ENCODE results near the gene RAP2C. TPM values are rescaled to one million over a fixed set of nuclear protein-coding genes. Genes with fewer than 3 reads are reported as not detected.

RAP2C gene
- total RNA-seq, 1 donor from 2014 or later: 11.8 TPM

- no peak for DNase-seq (ENCODE audit: extremely low spot score in 2 of 2)
Measured at GRCh38 chrX:132181364-132181763, 37.9 kb downstream of the RAP2C start.

GRCh38 chrX:132180929-132181328 lies 38.3 kb downstream of the RAP2C start:
- Histone ChIP-seq H3K9me3 (no peaks in the 10 kb centered on the region), H3K4me1 (no peaks in the 10 kb centered on the region), H3K4me3 (no peak overlapping the region), H3K36me3 (no peaks in the 10 kb centered on the region), H3K27me3 (peaks cover 4% of the 10 kb centered on the region), H3K27ac (no peak overlapping the region)
- intact Hi-C loops (cut with DNase I): no loop called here
- DNase-seq (ENCODE audit: extremely low spot score in 2 of 2): no peak
- TF ChIP-seq CTCF (IDR thresholded peaks at IDR 0.05) (no peak), POLR2AphosphoS5 (IDR thresholded peaks at IDR 0.05; ENCODE audit: insufficient read depth in 1 of 2, low read depth in 1 of 2) (no peak), POLR2A (IDR thresholded peaks at IDR 0.05) (no peak)

More at GRCh38 chrX:132181364-132181763, 37.9 kb downstream of the RAP2C start:
- no peak for TF ChIP-seq POLR2A (IDR thresholded peaks at IDR 0.05)
- no peak for TF ChIP-seq POLR2AphosphoS5 (IDR thresholded peaks at IDR 0.05; ENCODE audit: insufficient read depth in 1 of 2, low read depth in 1 of 2)
- TF ChIP-seq CTCF (IDR thresholded peaks at IDR 0.05): no peak
- H3K36me3 ChIP-seq: no peaks in the 10 kb centered on the region
- H3K27me3 ChIP-seq: peaks cover 4% of the 10 kb centered on the region
- H3K4me1 ChIP-seq: no peaks in the 10 kb centered on the region
- H3K4me3 ChIP-seq: no peak overlapping the region
- no peaks in the 10 kb centered on the region for H3K9me3 ChIP-seq
- H3K27ac ChIP-seq: no peak overlapping the region
- intact Hi-C loops (cut with DNase I): no loop called here

GRCh38 chrX:132173647-132174046 lies 45.6 kb downstream of the RAP2C start:
- intact Hi-C loops (cut with DNase I): no loop called here
- Histone ChIP-seq H3K36me3 (no peaks in the 10 kb centered on the region), H3K9me3 (no peaks in the 10 kb centered on the region), H3K4me3 (no peak overlapping the region), H3K27me3 (peaks cover 4% of the 10 kb centered on the region), H3K27ac (no peak overlapping the region), H3K4me1 (no peaks in the 10 kb centered on the region)
- TF ChIP-seq POLR2A (IDR thresholded peaks at IDR 0.05) (no peak), POLR2AphosphoS5 (IDR thresholded peaks at IDR 0.05; ENCODE audit: insufficient read depth in 1 of 2, low read depth in 1 of 2) (no peak), CTCF (IDR thresholded peaks at IDR 0.05) (no peak)
- DNase-seq (ENCODE audit: extremely low spot score in 2 of 2): no peak

GRCh38 chrX:132171881-132172280 lies 47.4 kb downstream of the RAP2C start:
- Histone ChIP-seq H3K9me3 (no peaks in the 10 kb centered on the region), H3K27me3 (no peaks in the 10 kb centered on the region), H3K4me1 (no peaks in the 10 kb centered on the region), H3K4me3 (no peak overlapping the region), H3K36me3 (no peaks in the 10 kb centered on the region), H3K27ac (no peak overlapping the region)
- no peak for TF ChIP-seq POLR2A (IDR thresholded peaks at IDR 0.05)
- no peak for TF ChIP-seq CTCF (IDR thresholded peaks at IDR 0.05)
- no peak for DNase-seq (ENCODE audit: extremely low spot score in 2 of 2)
- intact Hi-C loops (cut with DNase I): no loop called here

GRCh38 chrX:132171478-132171877 lies 47.8 kb downstream of the RAP2C start:
- H3K27me3 ChIP-seq: no peaks in the 10 kb centered on the region
- intact Hi-C loops (cut with DNase I): no loop called here

More at GRCh38 chrX:132171478-132171877, 47.8 kb downstream of the RAP2C start:
- no peak for TF ChIP-seq CTCF (IDR thresholded peaks at IDR 0.05)
- TF ChIP-seq POLR2AphosphoS5 (IDR thresholded peaks at IDR 0.05; ENCODE audit: insufficient read depth in 1 of 2, low read depth in 1 of 2): no peak
- TF ChIP-seq POLR2A (IDR thresholded peaks at IDR 0.05): no peak
- Histone ChIP-seq H3K36me3 (no peaks in the 10 kb centered on the region), H3K27ac (no peak overlapping the region), H3K9me3 (no peaks in the 10 kb centered on the region), H3K4me1 (no peaks in the 10 kb centered on the region), H3K4me3 (no peak overlapping the region)
- DNase-seq (ENCODE audit: extremely low spot score in 2 of 2): no peak
